ENCODE results near the gene AGRN. TPM values are rescaled to one million over a fixed set of nuclear protein-coding genes. Genes with fewer than 3 reads are reported as not detected.

Gene AGRN
- total RNA-seq, 1 donor: 30.0 TPM

GRCh38 chr1:1047407-1047806 lies 27.5 kb downstream of the AGRN start:
- H3K4me1 ChIP-seq (ENCODE audit: insufficient read depth, low read length): no peaks in the 10 kb centered on the region
- TF ChIP-seq CTCF (IDR thresholded peaks at IDR 0.05; ENCODE audit: extremely low read depth, low read depth, low read length): no peak
- no peaks in the 10 kb centered on the region for H3K79me2 ChIP-seq (ENCODE audit: insufficient read depth, low read length)
- no peak overlapping the region for H2AFZ ChIP-seq (ENCODE audit: low read length)
- no peak overlapping the region for H3K4me3 ChIP-seq (ENCODE audit: insufficient read depth, low read length)
- H3K4me2 ChIP-seq (ENCODE audit: insufficient read depth, low read length): no peak overlapping the region
- H3K27ac ChIP-seq (ENCODE audit: low read depth, low read length): no peak overlapping the region
- no peaks in the 10 kb centered on the region for H3K9me3 ChIP-seq (ENCODE audit: low read depth, low read length)
- no peaks in the 10 kb centered on the region for H4K20me1 ChIP-seq (ENCODE audit: insufficient read depth, low read length)
- no peaks in the 10 kb centered on the region for H3K27me3 ChIP-seq (ENCODE audit: insufficient read depth, low read length)
- DNase-seq (ENCODE audit: insufficient read length, low spot score, missing footprints): no peak
- H3K36me3 ChIP-seq (ENCODE audit: insufficient read depth, low read length): no peaks in the 10 kb centered on the region

- H3K27ac ChIP-seq (ENCODE audit: low read depth, low read length): no peak overlapping the region
- no peak for TF ChIP-seq CTCF (IDR thresholded peaks at IDR 0.05; ENCODE audit: extremely low read depth, low read depth, low read length)
- H3K4me1 ChIP-seq (ENCODE audit: insufficient read depth, low read length): no peaks in the 10 kb centered on the region
- no peak for DNase-seq (ENCODE audit: insufficient read length, low spot score, missing footprints)
- H4K20me1 ChIP-seq (ENCODE audit: insufficient read depth, low read length): no peaks in the 10 kb centered on the region
- H3K4me2 ChIP-seq (ENCODE audit: insufficient read depth, low read length): no peak overlapping the region
- H3K36me3 ChIP-seq (ENCODE audit: insufficient read depth, low read length): no peaks in the 10 kb centered on the region
- no peaks in the 10 kb centered on the region for H3K27me3 ChIP-seq (ENCODE audit: insufficient read depth, low read length)
- no peak overlapping the region for H2AFZ ChIP-seq (ENCODE audit: low read length)
- H3K4me3 ChIP-seq (ENCODE audit: insufficient read depth, low read length): no peak overlapping the region
- H3K79me2 ChIP-seq (ENCODE audit: insufficient read depth, low read length): no peaks in the 10 kb centered on the region
- no peaks in the 10 kb centered on the region for H3K9me3 ChIP-seq (ENCODE audit: low read depth, low read length)
Observed at GRCh38 chr1:1047963-1048362, 28.0 kb downstream of the AGRN start.

- Histone ChIP-seq H3K9me3 (ENCODE audit: low read depth, low read length) (no peaks in the 10 kb centered on the region), H3K27ac (ENCODE audit: low read depth, low read length) (no peak overlapping the region), H3K36me3 (ENCODE audit: insufficient read depth, low read length) (no peaks in the 10 kb centered on the region), H3K27me3 (ENCODE audit: insufficient read depth, low read length) (no peaks in the 10 kb centered on the region), H3K4me2 (ENCODE audit: insufficient read depth, low read length) (no peak overlapping the region), H3K79me2 (ENCODE audit: insufficient read depth, low read length) (no peaks in the 10 kb centered on the region), H2AFZ (ENCODE audit: low read length) (no peak overlapping the region), H3K4me3 (ENCODE audit: insufficient read depth, low read length) (no peak overlapping the region), H3K4me1 (ENCODE audit: insufficient read depth, low read length) (no peaks in the 10 kb centered on the region), H4K20me1 (ENCODE audit: insufficient read depth, low read length) (no peaks in the 10 kb centered on the region)
- no peak for DNase-seq (ENCODE audit: insufficient read length, low spot score, missing footprints)
- no peak for TF ChIP-seq CTCF (IDR thresholded peaks at IDR 0.05; ENCODE audit: extremely low read depth, low read depth, low read length)
Observed at GRCh38 chr1:1048765-1049164, 28.8 kb downstream of the AGRN start.

- H3K4me3 ChIP-seq (ENCODE audit: insufficient read depth, low read length): no peak overlapping the region
- DNase-seq (ENCODE audit: insufficient read length, low spot score, missing footprints): no peak
- TF ChIP-seq CTCF (IDR thresholded peaks at IDR 0.05; ENCODE audit: extremely low read depth, low read depth, low read length): no peak
- H3K4me1 ChIP-seq (ENCODE audit: insufficient read depth, low read length): no peaks in the 10 kb centered on the region
- no peak overlapping the region for H3K27ac ChIP-seq (ENCODE audit: low read depth, low read length)
- H3K36me3 ChIP-seq (ENCODE audit: insufficient read depth, low read length): no peaks in the 10 kb centered on the region
- no peaks in the 10 kb centered on the region for H3K27me3 ChIP-seq (ENCODE audit: insufficient read depth, low read length)
- H3K9me3 ChIP-seq (ENCODE audit: low read depth, low read length): no peaks in the 10 kb centered on the region
- no peaks in the 10 kb centered on the region for H4K20me1 ChIP-seq (ENCODE audit: insufficient read depth, low read length)
- H3K4me2 ChIP-seq (ENCODE audit: insufficient read depth, low read length): no peak overlapping the region
- no peak overlapping the region for H2AFZ ChIP-seq (ENCODE audit: low read length)
- H3K79me2 ChIP-seq (ENCODE audit: insufficient read depth, low read length): no peaks in the 10 kb centered on the region
Observed at GRCh38 chr1:1049318-1050165, 29.6 kb downstream of the AGRN start.

Data from osteoblast (primary cell).